CD14-positive monocyte (primary cell): Measurements from ENCODE around the gene DYNLT1. TPM values are rescaled to one million over a fixed set of nuclear protein-coding genes. Genes with fewer than 3 reads are reported as not detected.

Experiments used
- DNase-seq, 3 donors: peaks; one replicate each; pipeline ENCODE4 v3.0.0-alpha.2; 2011 to 2022
- H2AFZ ChIP-seq: 2 replicates; pipeline ENCODE4 v1.6.0; 2012; ENCODE audit warnings: mild to moderate bottlenecking, low read depth, low read length, inconsistent platforms; ENCODE audit not compliant: insufficient read depth, poor library complexity, severe bottlenecking
- H3K27ac ChIP-seq, 2 donors: 1 replicate in 1 of 2; 2 replicates in 1 of 2; pipeline ENCODE4 v1.5.1; 2012 to 2013; ENCODE audit warnings: low read length in 2 of 2, control low read depth in 1 of 2, inconsistent platforms in 1 of 2, low read depth in 1 of 2, mild to moderate bottlenecking in 1 of 2
- H3K27me3 ChIP-seq, 2 donors: one replicate each; pipeline versions ENCODE4 v1.6.0 to v1.6.1; 2011 to 2013; ENCODE audit warnings: low read length in 2 of 2; ENCODE audit not compliant: control insufficient read depth in 2 of 2, insufficient read depth in 2 of 2
- H3K36me3 ChIP-seq, 2 donors: replicated peaks in 1 of 2; 1 replicate in 1 of 2; 2 replicates in 1 of 2; pipeline versions ENCODE4 v1.5.1 to v1.6.1; 2012 to 2013; ENCODE audit warnings: low read length in 2 of 2, control low read depth in 1 of 2, inconsistent platforms in 1 of 2, mild to moderate bottlenecking in 1 of 2; ENCODE audit not compliant: insufficient read depth in 2 of 2, control insufficient read depth in 1 of 2
- H3K4me1 ChIP-seq, 2 donors: 1 replicate in 1 of 2; 2 replicates in 1 of 2; pipeline versions ENCODE4 v1.5.1 to v1.6.1; 2012 to 2013; ENCODE audit warnings: low read length in 2 of 2, control low read depth in 1 of 2, inconsistent platforms in 1 of 2, mild to moderate bottlenecking in 1 of 2, moderate library complexity in 1 of 2; ENCODE audit not compliant: insufficient read depth in 2 of 2, control insufficient read depth in 1 of 2
- H3K4me2 ChIP-seq: replicated peaks from 2 replicates; pipeline ENCODE3; 2012; ENCODE audit warnings: low read length, moderate library complexity, mild to moderate bottlenecking; ENCODE audit not compliant: poor library complexity, severe bottlenecking; ENCODE audit errors: extremely low read depth
- H3K4me3 ChIP-seq, 3 experiments: fragments of 200-600 bp in 1 of 3; sonication (generic) in 1 of 3; replicated peaks in 1 of 3; 1 replicate in 2 of 3; 2 replicates in 1 of 3; pipeline ENCODE4 v1.5.1; 2011 to 2013; ENCODE audit warnings: low read length in 3 of 3, mild to moderate bottlenecking in 3 of 3, control low read depth in 2 of 3, low read depth in 2 of 3, inconsistent platforms in 1 of 3, moderate library complexity in 1 of 3
- H3K79me2 ChIP-seq: 2 replicates; pipeline ENCODE4 v1.6.0; 2012; ENCODE audit warnings: mild to moderate bottlenecking, control low read depth, inconsistent platforms, low read length, moderate library complexity; ENCODE audit not compliant: insufficient read depth
- H3K9ac ChIP-seq: 2 replicates; pipeline ENCODE4 v1.6.0; 2017; ENCODE audit warnings: low read length, mild to moderate bottlenecking; ENCODE audit not compliant: insufficient read depth, poor library complexity, severe bottlenecking
- H3K9me3 ChIP-seq, 2 donors: replicated peaks in 1 of 2; 1 replicate in 1 of 2; 2 replicates in 1 of 2; pipeline versions ENCODE4 v1.5.1 to v1.6.1; 2012 to 2013; ENCODE audit warnings: low read length in 2 of 2, control low read depth in 1 of 2; ENCODE audit not compliant: control insufficient read depth in 1 of 2, insufficient read depth in 1 of 2
- H4K20me1 ChIP-seq: 2 replicates; pipeline ENCODE4 v1.6.0; 2012; ENCODE audit warnings: mild to moderate bottlenecking, low read length, control low read depth, moderate library complexity; ENCODE audit not compliant: insufficient read depth
- H3K27ac Mint-ChIP-seq, 7 donors: one replicate each; pipeline ENCODE4 v1.8.0; 2020; ENCODE audit warnings: mild to moderate bottlenecking in 7 of 7, mixed read lengths in 7 of 7, moderate library complexity in 6 of 7, inconsistent platforms in 2 of 7
- H3K27me3 Mint-ChIP-seq, 3 donors: one replicate each; pipeline ENCODE4 v1.8.0; 2021 to 2022; ENCODE audit warnings: low read depth in 3 of 3, mild to moderate bottlenecking in 3 of 3, mixed read lengths in 3 of 3, moderate library complexity in 3 of 3, inconsistent platforms in 1 of 3
- H3K36me3 Mint-ChIP-seq, 2 donors: one replicate each; pipeline ENCODE4 v1.8.0; 2020; ENCODE audit warnings: mixed read lengths in 2 of 2, inconsistent platforms in 1 of 2, mild to moderate bottlenecking in 1 of 2
- H3K4me1 Mint-ChIP-seq: one replicate; pipeline ENCODE4 v1.8.0; 2020; ENCODE audit warnings: mild to moderate bottlenecking, mixed read lengths
- H3K4me3 Mint-ChIP-seq, 2 donors: one replicate each; pipeline ENCODE4 v1.8.0; 2020; ENCODE audit warnings: mild to moderate bottlenecking in 2 of 2, mixed read lengths in 2 of 2, moderate library complexity in 1 of 2
- H3K9me3 Mint-ChIP-seq, 7 donors: one replicate each; pipeline ENCODE4 v1.8.0; 2020 to 2022; ENCODE audit warnings: mixed read lengths in 7 of 7, mild to moderate bottlenecking in 6 of 7, moderate library complexity in 6 of 7, inconsistent platforms in 2 of 7
- WGBS: methylation state at CpG from one replicate; pipeline ENCODE4 v1.1.5; 2013; ENCODE audit warnings: missing lambda C conversion rate; ENCODE audit not compliant: insufficient coverage; 5-methylcytosine and 5-hydroxymethylcytosine counted together
- intact Hi-C, 2 donors: fragments of 100-400 bp; cut with micrococcal nuclease; formaldehyde crosslinking; loops; one replicate each; pipeline versions ENCODE4 v1.15.0 to v1.15.1; 2023
- polyA plus RNA-seq, 3 donors: library from polyadenylated mRNA; depleted of rRNA in 1 of 3; unstranded in 2 of 3; stranded (reverse) in 1 of 3; fragments of 300-500 nt in 2 of 3; fragments of >200 nt in 1 of 3; fragmentation: Illumina TruSeq in 2 of 3; gene quantifications; 1 replicate in 2 of 3; 2 replicates in 1 of 3; pipeline ENCODE4 v1.2.3, GENCODE V29; 2012 to 2021
- TF ChIP-seq, protein P1 (sequence below): fragments of 200-600 bp; IDR thresholded peaks from one replicate; pipeline ENCODE4 v1.8.0; 2022; ENCODE audit warnings: antibody characterized with exemption, mild to moderate bottlenecking

The DYNLT1 gene
- polyA plus RNA-seq, 3 donors = 248 to 287 (median 286) TPM

DNA sequence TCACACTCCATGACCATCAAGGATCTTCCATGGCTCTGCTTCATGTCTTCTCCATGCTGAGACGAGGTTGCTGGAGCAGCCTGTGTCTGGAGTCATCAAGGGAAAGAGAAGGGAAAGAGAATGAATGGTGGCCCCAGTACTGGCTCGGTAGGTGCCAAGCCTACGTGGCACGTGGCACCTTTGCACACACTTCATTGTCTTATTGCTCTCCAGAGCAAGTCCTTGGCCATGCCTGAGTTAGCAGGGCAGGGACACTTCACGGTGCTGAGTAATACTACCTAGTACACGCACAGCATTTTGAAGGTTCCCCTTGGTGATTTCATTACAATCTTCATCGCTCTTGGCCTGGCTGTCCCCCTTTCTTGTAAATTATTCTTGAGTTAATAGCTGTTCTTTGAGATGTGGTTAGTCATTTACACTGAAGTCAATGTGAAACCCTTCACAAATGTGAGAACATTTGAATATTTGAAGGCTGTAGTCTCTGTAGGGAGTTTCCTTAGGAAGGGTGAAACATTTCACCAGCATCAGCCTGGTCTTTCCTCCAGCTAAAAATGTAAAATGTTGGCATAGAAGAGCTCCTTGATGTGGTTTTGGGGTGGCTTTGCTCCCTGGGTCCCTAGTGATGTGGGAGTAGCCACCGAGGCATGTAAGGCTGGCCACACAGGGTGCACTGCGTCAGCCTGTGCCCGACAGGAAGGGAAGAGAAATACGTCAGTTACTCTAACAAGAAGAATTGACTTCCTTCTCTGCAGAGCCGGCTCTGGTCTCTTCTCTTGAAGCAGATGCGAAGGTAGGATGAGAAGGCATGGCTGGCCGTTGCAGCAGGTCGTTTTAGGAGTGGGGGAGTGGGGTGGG is 5.0 kb upstream of the DYNLT1 start, which contains the start of gene SYTL3:
Gene SYTL3 (plus strand): TSS at position 766 of the 855 bp plus-strand sequence. CDS start 13,215 bp downstream, outside the sequence.
- peak within 1 kb of the TSS; percentile 45 for H3K4me2 ChIP-seq
- whole genome bisulfite sequencing = 19% methylated on average over 7 of the region's 15 CpGs
- intact Hi-C loops = loop anchor here (10.0 kb wide), 2 partner anchors 45 to 595 kb away; no protein-coding TSS in a partner anchor

DNA sequence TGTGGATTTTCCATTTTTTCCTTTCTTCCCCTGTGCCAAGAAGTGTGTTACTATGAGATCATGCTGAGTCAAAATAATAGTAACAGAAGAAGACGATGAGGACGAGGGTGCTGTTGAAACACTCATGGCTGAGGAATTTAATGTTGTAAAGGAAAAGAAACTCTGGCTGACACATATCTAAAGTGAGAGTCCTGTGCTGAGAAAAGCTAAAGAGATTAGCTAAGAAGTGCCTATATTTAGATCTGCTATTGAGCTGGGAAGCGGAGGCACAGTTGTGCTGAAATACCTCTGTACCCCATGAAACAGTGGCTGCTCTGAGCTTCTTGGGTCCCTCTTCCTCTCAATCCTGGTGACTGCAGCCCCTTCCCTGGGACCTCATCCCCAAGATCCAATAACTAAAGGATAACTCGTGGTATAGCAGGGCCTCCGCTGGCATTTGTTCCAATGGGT is 4.2 kb upstream of the DYNLT1 start:
- Histone ChIP-seq H3K79me2 (peaks cover 11% of the 10 kb centered on the region), H2AFZ (no peak overlapping the region), H3K4me2 (peak overlapping the region; percentile 45), H4K20me1 (no peaks in the 10 kb centered on the region), H3K36me3 (no peaks in the 10 kb centered on the region), H3K9ac (no peak overlapping the region), H3K27ac (peak overlapping the region in 1 of 2 donors; percentile 93), H3K4me3 (peak overlapping the region in 1 of 3 experiments; percentile 50), H3K9me3 (no peaks in the 10 kb centered on the region), H3K4me1 (peaks cover 39 to 45% of the 10 kb centered on the region in 2 donors), H3K27me3 (no peaks in the 10 kb centered on the region)
- Mint-ChIP-seq H3K27ac (peak overlapping the region; percentile 66 to 97 (median 95)), H3K4me3 (no peak overlapping the region), H3K27me3 (no peaks in the 10 kb centered on the region), H3K9me3 (no peaks in the 10 kb centered on the region), H3K36me3 (peaks cover 0 to 4% of the 10 kb centered on the region in 2 donors), H3K4me1 (peaks cover 46% of the 10 kb centered on the region)
- DNase-seq = no peak
- intact Hi-C loops = loop anchor here in 1 of 2 donors (10.0 kb wide), 1 partner anchor 46 kb away; no protein-coding TSS in a partner anchor
- WGBS = 67% methylated on average over 1 of the region's 5 CpGs
- TF ChIP-seq, protein P1, sequence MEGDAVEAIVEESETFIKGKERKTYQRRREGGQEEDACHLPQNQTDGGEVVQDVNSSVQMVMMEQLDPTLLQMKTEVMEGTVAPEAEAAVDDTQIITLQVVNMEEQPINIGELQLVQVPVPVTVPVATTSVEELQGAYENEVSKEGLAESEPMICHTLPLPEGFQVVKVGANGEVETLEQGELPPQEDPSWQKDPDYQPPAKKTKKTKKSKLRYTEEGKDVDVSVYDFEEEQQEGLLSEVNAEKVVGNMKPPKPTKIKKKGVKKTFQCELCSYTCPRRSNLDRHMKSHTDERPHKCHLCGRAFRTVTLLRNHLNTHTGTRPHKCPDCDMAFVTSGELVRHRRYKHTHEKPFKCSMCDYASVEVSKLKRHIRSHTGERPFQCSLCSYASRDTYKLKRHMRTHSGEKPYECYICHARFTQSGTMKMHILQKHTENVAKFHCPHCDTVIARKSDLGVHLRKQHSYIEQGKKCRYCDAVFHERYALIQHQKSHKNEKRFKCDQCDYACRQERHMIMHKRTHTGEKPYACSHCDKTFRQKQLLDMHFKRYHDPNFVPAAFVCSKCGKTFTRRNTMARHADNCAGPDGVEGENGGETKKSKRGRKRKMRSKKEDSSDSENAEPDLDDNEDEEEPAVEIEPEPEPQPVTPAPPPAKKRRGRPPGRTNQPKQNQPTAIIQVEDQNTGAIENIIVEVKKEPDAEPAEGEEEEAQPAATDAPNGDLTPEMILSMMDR = no peak

More for the DNA sequence above, 5.0 kb upstream of the DYNLT1 start, which contains the start of gene SYTL3:
- H4K20me1 ChIP-seq = no peaks in the 10 kb centered on the region
- peaks cover 54% of the 10 kb centered on the region for H3K4me1 Mint-ChIP-seq
- peak within 1 kb of the TSS; percentile 62 to 68 for H3K4me3 Mint-ChIP-seq
- H3K27me3 ChIP-seq = no peaks in the 10 kb centered on the region
- H3K4me1 ChIP-seq = peaks cover 47 to 53% of the 10 kb centered on the region in 2 donors
- H3K27ac ChIP-seq = peak within 1 kb of the TSS; percentile 66 to 93
- peak within 1 kb of the TSS; percentile 56 for H3K9ac ChIP-seq
- TF ChIP-seq, protein P1 = no peak
- peak within 1 kb of the TSS in 1 of 3 experiments; percentile 50 for H3K4me3 ChIP-seq
- no peaks in the 10 kb centered on the region for H3K9me3 Mint-ChIP-seq
- H3K9me3 ChIP-seq = no peaks in the 10 kb centered on the region
- no peaks in the 10 kb centered on the region for H3K36me3 ChIP-seq
- peaks cover 0 to 6% (median 0%) of the 10 kb centered on the region in 3 donors for H3K27me3 Mint-ChIP-seq
- peak within 1 kb of the TSS; percentile 94 to 97 (median 95) for H3K27ac Mint-ChIP-seq
- no peak within 1 kb of the TSS for H2AFZ ChIP-seq
- DNase-seq = peak; percentile 86 to 90 (median 88)
- peaks cover 0 to 4% of the 10 kb centered on the region in 2 donors for H3K36me3 Mint-ChIP-seq
- peaks cover 3% of the 10 kb centered on the region for H3K79me2 ChIP-seq
